Muscle of arm (tissue), 12 donors: ENCODE measurements around the gene EVA1C. TPM values are rescaled to one million over a fixed set of nuclear protein-coding genes. Genes with fewer than 3 reads are reported as not detected.
"Not testable (repeated sequence)": the region's sequence is repeated elsewhere in the genome, so short reads cannot be mapped to it uniquely, and the experiment has no call there.

Experiments used
- DNase-seq: peaks from one replicate; pipeline ENCODE4 v3.0.0-alpha.2; 2013
- polyA plus RNA-seq, 12 donors: library from polyadenylated mRNA; unstranded; fragments of 120-200 nt; gene quantifications; one replicate each; pipeline ENCODE4 v1.2.1, GENCODE V29; 2013; ENCODE audit not compliant: insufficient read length in 12 of 12

EVA1C gene
- polyA plus RNA-seq, 12 donors = 1.8 to 4.8 (median 2.7) TPM; not detected in 2

GRCh38 chr21:32559006-32559610, 146.6 kb downstream of the EVA1C start:
- DNase-seq = no peak

DNA sequence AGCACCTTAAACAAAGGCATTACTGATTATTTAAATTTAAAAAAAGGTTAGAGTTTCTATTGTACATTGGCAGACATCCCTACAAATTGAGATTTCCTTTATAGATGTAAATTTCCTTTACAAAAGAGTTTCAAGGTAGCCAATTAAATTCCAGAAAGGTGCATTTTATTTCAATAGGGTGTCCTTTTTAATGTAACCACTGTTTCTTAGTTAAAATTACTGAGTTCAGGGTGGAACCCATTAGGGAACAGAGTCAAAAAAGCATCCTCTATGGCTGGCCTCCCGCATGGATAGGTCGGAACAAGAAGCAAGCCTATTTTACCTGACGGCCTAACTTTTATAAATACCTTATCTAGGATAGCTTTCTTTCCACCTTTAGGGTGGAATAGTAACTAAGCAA, 148.4 kb downstream of the EVA1C start:
- no peak for DNase-seq

GRCh38 chr21:32561476-32561875, 149.0 kb downstream of the EVA1C start:
- DNase-seq = not testable (repeated sequence)

DNA sequence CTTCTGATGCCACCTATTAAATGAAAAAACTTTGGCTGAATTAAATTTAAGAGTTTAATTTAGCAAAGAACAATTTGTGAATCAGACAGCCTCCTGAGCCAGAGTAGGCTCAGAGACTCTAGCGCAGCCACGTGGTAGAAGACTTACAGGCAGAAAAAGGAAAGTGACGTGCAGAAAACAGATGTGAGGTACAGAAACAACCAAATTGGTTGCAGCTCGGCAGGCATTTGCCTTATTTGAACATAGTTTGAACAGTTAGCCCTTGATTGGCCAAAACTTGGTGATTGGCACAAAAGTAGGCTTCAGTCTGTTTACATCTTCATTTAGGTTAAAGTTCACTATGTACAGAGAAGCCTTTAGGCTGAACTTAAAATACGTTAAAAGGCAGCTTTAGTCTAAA, 149.9 kb downstream of the EVA1C start:
- DNase-seq = peak; percentile 17

DNA sequence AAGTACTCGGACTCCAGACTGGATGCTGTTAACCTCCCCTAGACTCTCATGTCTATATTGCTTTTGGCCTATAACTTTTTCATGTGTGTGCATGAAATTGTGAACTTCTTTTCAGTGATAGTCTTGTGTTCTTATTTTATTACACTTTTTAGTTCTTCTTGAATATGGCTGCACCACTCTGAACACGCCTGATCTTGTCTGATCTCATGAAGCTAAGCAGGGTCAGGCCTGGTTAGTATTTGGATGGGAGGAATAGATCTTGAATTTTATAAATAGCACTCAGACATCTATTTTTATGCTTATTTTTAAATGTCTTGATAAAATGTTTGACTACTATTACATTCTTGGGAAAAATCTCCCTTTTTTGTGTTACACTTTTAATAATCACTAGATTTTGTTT, 150.4 kb downstream of the EVA1C start:
- DNase-seq = no peak

Other genes starting within 250 kb of the EVA1C start
- 10 to 100 TPM in 6 of 12 donors, 1 to 10 TPM in 5, not detected in 1; 7.6 to 14.0 (median 10.2) TPM for gene MIS18A, start 133.7 kb upstream of the EVA1C start, polyA plus RNA-seq
- under 1 TPM in 1 of 12 donors, not detected in 11; 0.25 TPM for gene MRAP, start 113.9 kb upstream of the EVA1C start, polyA plus RNA-seq
- 10 to 100 TPM in 11 of 12 donors, not detected in 1; 11.3 to 19.3 (median 13.2) TPM for gene URB1, start 19.7 kb upstream of the EVA1C start, polyA plus RNA-seq
- 1 to 10 TPM in 5 of 12 donors, under 1 TPM in 5, not detected in 2; 0.50 to 1.4 (median 1.0) TPM for gene TCP10L, start 172.8 kb downstream of the EVA1C start, polyA plus RNA-seq
- gene CFAP298, start 199.7 kb downstream of the EVA1C start, polyA plus RNA-seq = 10 to 100 TPM in 11 of 12 donors, not detected in 1; 24.0 to 38.5 (median 28.6) TPM